Fibroblast of upper back skin (primary cell): Measurements from ENCODE around the gene POMGNT1.

ENCODE experiments used
- DNase-seq: peaks from one replicate; pipeline ENCODE4 v3.0.0-alpha.2; 2013

POMGNT1 gene

GRCh38 chr1:46206399-46206798 lies 8.2 kb upstream of the POMGNT1 start:
- no peak for DNase-seq

GRCh38 chr1:46205791-46206190 lies 7.6 kb upstream of the POMGNT1 start:
- no peak for DNase-seq

- no peak for DNase-seq
Measured at GRCh38 chr1:46205141-46205540, 6.9 kb upstream of the POMGNT1 start.

- no peak for DNase-seq
Measured at GRCh38 chr1:46204406-46204742, 6.1 kb upstream of the POMGNT1 start.

GRCh38 chr1:46203738-46204405 lies 5.6 kb upstream of the POMGNT1 start:
- DNase-seq, result no peak

GRCh38 chr1:46199233-46199749 lies 1.1 kb upstream of the POMGNT1 start:
- no peak for DNase-seq

- no peak for DNase-seq
Measured at GRCh38 chr1:46197560-46197963, 672 bp downstream of the POMGNT1 start.

GRCh38 chr1:46196609-46197008 lies 1.6 kb downstream of the POMGNT1 start:
- DNase-seq, result no peak

GRCh38 chr1:46194641-46195193 lies 3.5 kb downstream of the POMGNT1 start:
- DNase-seq, result no peak

GRCh38 chr1:46193984-46194570 lies 4.2 kb downstream of the POMGNT1 start:
- no peak for DNase-seq

- no peak for DNase-seq
Measured at GRCh38 chr1:46193285-46193684, 4.9 kb downstream of the POMGNT1 start.

- DNase-seq, result no peak
Measured at GRCh38 chr1:46192171-46192570, 6.1 kb downstream of the POMGNT1 start.

GRCh38 chr1:46191033-46191701 lies 7.1 kb downstream of the POMGNT1 start:
- DNase-seq, result no peak

- no peak for DNase-seq
Measured at GRCh38 chr1:46190539-46190938, 7.7 kb downstream of the POMGNT1 start.

GRCh38 chr1:46188295-46189030 lies 9.8 kb downstream of the POMGNT1 start:
- DNase-seq, result no peak

GRCh38 chr1:46187106-46187869 lies 10.9 kb downstream of the POMGNT1 start:
- no peak for DNase-seq

GRCh38 chr1:46186076-46186475 lies 12.2 kb downstream of the POMGNT1 start:
- DNase-seq, result no peak

GRCh38 chr1:46184920-46185658 lies 13.1 kb downstream of the POMGNT1 start:
- DNase-seq, result no peak

- no peak for DNase-seq
Measured at GRCh38 chr1:46183926-46184557, 14.2 kb downstream of the POMGNT1 start.

- DNase-seq, result peak; percentile 79
Measured at GRCh38 chr1:46183079-46183847, 15.0 kb downstream of the POMGNT1 start.
